NCI-H510A (cell line): ENCODE measurements around the gene PCDHGB3.
"Not testable (repeated sequence)": the region's sequence is repeated elsewhere in the genome, so short reads cannot be mapped to it uniquely, and the experiment has no call there.

Experiments used
- DNase-seq: peaks from one replicate; lab custom pipeline; 2025; lab: John Stamatoyannopoulos, UW

Gene PCDHGB3

GRCh38 chr5:141359790-141360426 is 10.1 kb upstream of the PCDHGB3 start, which contains the start of gene PCDHGB2:
PCDHGB2 (plus strand) TSS chr5:141359994; CDS start chr5:141360136, 142 bp downstream.
- DNase-seq = no peak

GRCh38 chr5:141360685-141361084 is 9.4 kb upstream of the PCDHGB3 start:
- no peak for DNase-seq

- DNase-seq = no peak
These were observed 7.3 kb upstream of the PCDHGB3 start for GRCh38 chr5:141362719-141363118.

- no peak for DNase-seq
These were observed 5.9 kb upstream of the PCDHGB3 start, which contains the start of gene PCDHGA5 for GRCh38 chr5:141363952-141364660. PCDHGA5 (plus strand) TSS chr5:141364162; CDS start chr5:141364331, 169 bp downstream.

- no peak for DNase-seq
These were observed 3.8 kb upstream of the PCDHGB3 start for GRCh38 chr5:141366016-141366896.

GRCh38 chr5:141371572-141372475 is 1.8 kb downstream of the PCDHGB3 start:
- DNase-seq = no peak

GRCh38 chr5:141373673-141374317 is 3.8 kb downstream of the PCDHGB3 start, which contains the start of gene PCDHGA6:
PCDHGA6 (plus strand) TSS chr5:141373891; CDS start chr5:141374084, 193 bp downstream.
- no peak for DNase-seq

GRCh38 chr5:141374627-141375026 is 4.6 kb downstream of the PCDHGB3 start:
- no peak for DNase-seq

- not testable (repeated sequence) for DNase-seq
These were observed 5.6 kb downstream of the PCDHGB3 start for GRCh38 chr5:141375444-141376155.

GRCh38 chr5:141382469-141383294 is 12.6 kb downstream of the PCDHGB3 start, which contains the start of gene PCDHGA7:
PCDHGA7 (plus strand) TSS chr5:141382742; CDS start chr5:141382900, 158 bp downstream.
- DNase-seq = no peak

GRCh38 chr5:141383345-141383744 is 13.3 kb downstream of the PCDHGB3 start:
- DNase-seq = no peak

- DNase-seq = no peak
These were observed 14.6 kb downstream of the PCDHGB3 start for GRCh38 chr5:141384471-141385267.

- not testable (repeated sequence) for DNase-seq
These were observed 17.7 kb downstream of the PCDHGB3 start, which contains the start of gene PCDHGB4 for GRCh38 chr5:141387557-141388311. PCDHGB4 (plus strand) TSS chr5:141387698; CDS start chr5:141387885, 187 bp downstream.

GRCh38 chr5:141388661-141389060 is 18.6 kb downstream of the PCDHGB3 start:
- DNase-seq = no peak

GRCh38 chr5:141389153-141390042 is 19.4 kb downstream of the PCDHGB3 start:
- DNase-seq = no peak
